OCI-LY3 (cell line): ENCODE results near the gene TEX29.

Source experiments
- H2AFZ ChIP-seq: fragments of 200-600, 300-600 bp; shearing (Covaris generic); 2 replicates; pipeline ENCODE4 v1.6.0; 2014; ENCODE audit warnings: antibody characterized with exemption, low read depth, low read length
- H3K27ac ChIP-seq: fragments of 200-600, 300-600 bp; sonication (generic); 2 replicates; pipeline ENCODE4 v1.5.1; 2014; ENCODE audit warnings: mild to moderate bottlenecking, low read length, moderate library complexity, mixed read lengths
- H3K27me3 ChIP-seq: fragments of 200-600, 300-600 bp; sonication (generic); 2 replicates; pipeline ENCODE4 v1.6.1; 2014; ENCODE audit warnings: low read depth, low read length, mixed read lengths
- H3K36me3 ChIP-seq: fragments of 200-600, 300-600 bp; sonication (generic); replicated peaks from 2 replicates; pipeline ENCODE3; 2014; ENCODE audit warnings: low read depth, low read length, mixed read lengths
- H3K4me1 ChIP-seq: fragments of 300-600, 200-600 bp; sonication (generic); 2 replicates; pipeline ENCODE4 v1.6.1; 2014; ENCODE audit warnings: low read length, mixed read lengths
- H3K4me2 ChIP-seq: fragments of 200-600, 300-600 bp; sonication (generic); 2 replicates; pipeline ENCODE4 v1.6.1; 2014; ENCODE audit warnings: low read length, mixed read lengths
- H3K4me3 ChIP-seq: fragments of 300-600, 200-600 bp; sonication (generic); 2 replicates; pipeline ENCODE4 v1.5.1; 2014; ENCODE audit warnings: antibody characterized with exemption, mild to moderate bottlenecking, low read length, moderate library complexity
- H3K79me2 ChIP-seq: fragments of 300-600, 200-600 bp; shearing (Covaris generic); 2 replicates; pipeline ENCODE4 v1.6.1; 2014; ENCODE audit warnings: mild to moderate bottlenecking, low read length, mixed read lengths
- H3K9ac ChIP-seq: fragments of 300-600, 200-600 bp; shearing (Covaris generic); 2 replicates; pipeline ENCODE4 v1.6.0; 2014; ENCODE audit warnings: mild to moderate bottlenecking, low read length, moderate library complexity
- H3K9me3 ChIP-seq: fragments of 200-600, 300-600 bp; shearing (Covaris generic); 2 replicates; pipeline ENCODE4 v1.6.1; 2014; ENCODE audit warnings: low read length, mixed read lengths; ENCODE audit not compliant: insufficient read depth
- H4K20me1 ChIP-seq: fragments of 200-600, 300-600 bp; sonication (generic); 2 replicates; pipeline ENCODE4 v1.6.1; 2016; ENCODE audit warnings: low read length, mixed read lengths; ENCODE audit not compliant: insufficient read depth
- CTCF ChIP-seq: fragments of 200-600, 300-600 bp; sonication (generic); IDR thresholded peaks from 2 replicates; pipeline ENCODE4 v1.5.1; 2014; ENCODE audit warnings: antibody characterized with exemption, low read length, low read depth
- EZH2phosphoT487 ChIP-seq: fragments of 200-600 bp; shearing (Covaris generic); IDR thresholded peaks from 2 replicates; pipeline ENCODE4 v1.6.1; 2018; ENCODE audit warnings: antibody characterized with exemption, mixed run types, low read depth

The TEX29 gene

GRCh38 chr13:111328574-111329410 is 8.3 kb downstream of the TEX29 start:
- Histone ChIP-seq H3K9ac (no peak overlapping the region), H2AFZ (no peak overlapping the region), H3K36me3 (no peaks in the 10 kb centered on the region), H3K9me3 (no peaks in the 10 kb centered on the region), H4K20me1 (no peaks in the 10 kb centered on the region), H3K27ac (no peak overlapping the region), H3K27me3 (no peaks in the 10 kb centered on the region), H3K79me2 (no peaks in the 10 kb centered on the region), H3K4me3 (no peak overlapping the region), H3K4me1 (no peaks in the 10 kb centered on the region), H3K4me2 (no peak overlapping the region)
- TF ChIP-seq CTCF, result no peak
- no peak for TF ChIP-seq EZH2phosphoT487

- Histone ChIP-seq H3K27me3 (no peaks in the 10 kb centered on the region), H3K79me2 (no peaks in the 10 kb centered on the region), H4K20me1 (no peaks in the 10 kb centered on the region), H3K4me2 (no peak overlapping the region), H3K36me3 (peaks cover 5% of the 10 kb centered on the region), H3K9me3 (no peaks in the 10 kb centered on the region), H3K9ac (no peak overlapping the region), H3K4me1 (no peaks in the 10 kb centered on the region), H2AFZ (no peak overlapping the region), H3K4me3 (no peak overlapping the region), H3K27ac (no peak overlapping the region)
- TF ChIP-seq CTCF, result no peak
- no peak for TF ChIP-seq EZH2phosphoT487
Observed at GRCh38 chr13:111329641-111330040, 9.2 kb downstream of the TEX29 start.

GRCh38 chr13:111330066-111330610 is 9.7 kb downstream of the TEX29 start:
- Histone ChIP-seq H4K20me1 (no peaks in the 10 kb centered on the region), H3K36me3 (peaks cover 5% of the 10 kb centered on the region), H3K4me3 (no peak overlapping the region), H3K79me2 (no peaks in the 10 kb centered on the region), H3K4me2 (no peak overlapping the region), H3K27ac (no peak overlapping the region), H2AFZ (no peak overlapping the region), H3K9me3 (no peaks in the 10 kb centered on the region), H3K4me1 (no peaks in the 10 kb centered on the region), H3K27me3 (no peaks in the 10 kb centered on the region), H3K9ac (no peak overlapping the region)
- TF ChIP-seq EZH2phosphoT487, result no peak
- no peak for TF ChIP-seq CTCF

- Histone ChIP-seq H3K4me2 (no peak overlapping the region), H3K9ac (no peak overlapping the region), H2AFZ (no peak overlapping the region), H3K4me3 (no peak overlapping the region), H3K36me3 (peaks cover 5% of the 10 kb centered on the region), H4K20me1 (no peaks in the 10 kb centered on the region), H3K27me3 (no peaks in the 10 kb centered on the region), H3K79me2 (no peaks in the 10 kb centered on the region), H3K9me3 (no peaks in the 10 kb centered on the region), H3K27ac (no peak overlapping the region), H3K4me1 (no peaks in the 10 kb centered on the region)
- no peak for TF ChIP-seq EZH2phosphoT487
Observed at GRCh38 chr13:111335298-111335697, 14.9 kb downstream of the TEX29 start.
